Measurements from ENCODE around the gene ANKRD18A. TPM values are rescaled to one million over a fixed set of nuclear protein-coding genes. Genes with fewer than 3 reads are reported as not detected.

The ANKRD18A gene
- polyA plus RNA-seq (ENCODE audit: low read depth in 6 of 6) = not detected

- peaks cover 3 to 31% (median 23%) of the 10 kb centered on the region in 7 donors for H3K9me3 Mint-ChIP-seq
- peaks cover 5 to 14% (median 13%) of the 10 kb centered on the region in 3 donors for H3K4me1 Mint-ChIP-seq
- peak within 1 kb of the TSS in 1 of 6 donors; percentile 61 for H3K27ac Mint-ChIP-seq
- H3K4me3 Mint-ChIP-seq = peak within 1 kb of the TSS; percentile 58 to 88 (median 76)
- H3K27me3 Mint-ChIP-seq = peaks cover 34 to 62% (median 59%) of the 10 kb centered on the region in 3 donors
- DNase-seq (no peak), ATAC-seq (ENCODE audit: low read depth in 2 of 2) (peak; percentile 43 to 70)
- H3K36me3 Mint-ChIP-seq = peaks cover 5 to 13% of the 10 kb centered on the region in 2 donors
These were observed at the start of gene ANKRD18A for GRCh38 chr9:38620483-38621433. TSS of gene ANKRD18A (minus strand) at chr9:38620596. CDS start at chr9:38620285, 311 bp downstream.

- Mint-ChIP-seq H3K4me3 (no peak overlapping the region), H3K27me3 (peaks cover 10 to 16% (median 11%) of the 10 kb centered on the region in 3 donors), H3K4me1 (peaks cover 0 to 3% (median 0%) of the 10 kb centered on the region in 3 donors), H3K9me3 (peaks cover 0 to 2% (median 0%) of the 10 kb centered on the region in 7 donors), H3K36me3 (no peaks in the 10 kb centered on the region), H3K27ac (no peak overlapping the region)
- DNase-seq = no peak
- no peak for ATAC-seq (ENCODE audit: low read depth in 2 of 2)
These were observed 48.5 kb upstream of the ANKRD18A start for GRCh38 chr9:38668791-38669466.

- Mint-ChIP-seq H3K27me3 (peaks cover 0 to 15% (median 13%) of the 10 kb centered on the region in 3 donors), H3K27ac (no peak overlapping the region), H3K9me3 (peaks cover 0 to 2% (median 0%) of the 10 kb centered on the region in 7 donors), H3K4me1 (no peaks in the 10 kb centered on the region), H3K36me3 (no peaks in the 10 kb centered on the region), H3K4me3 (no peak overlapping the region)
- ATAC-seq (ENCODE audit: low read depth in 2 of 2) (no peak), DNase-seq (no peak)
These were observed 42.6 kb upstream of the ANKRD18A start for GRCh38 chr9:38662763-38663593.

GRCh38 chr9:38659538-38659937, 39.1 kb upstream of the ANKRD18A start:
- peaks cover 0 to 2% (median 0%) of the 10 kb centered on the region in 7 donors for H3K9me3 Mint-ChIP-seq
- no peaks in the 10 kb centered on the region for H3K36me3 Mint-ChIP-seq
- peaks cover 12 to 22% (median 15%) of the 10 kb centered on the region in 3 donors for H3K27me3 Mint-ChIP-seq
- no peak overlapping the region for H3K27ac Mint-ChIP-seq
- H3K4me3 Mint-ChIP-seq = no peak overlapping the region
- DNase-seq = no peak
- no peak for ATAC-seq (ENCODE audit: low read depth in 2 of 2)
- no peaks in the 10 kb centered on the region for H3K4me1 Mint-ChIP-seq

GRCh38 chr9:38656896-38657295, 36.5 kb upstream of the ANKRD18A start:
- peaks cover 9 to 21% (median 15%) of the 10 kb centered on the region in 3 donors for H3K27me3 Mint-ChIP-seq
- no peak for ATAC-seq (ENCODE audit: low read depth in 2 of 2)
- DNase-seq = no peak
- H3K27ac Mint-ChIP-seq = no peak overlapping the region
- H3K9me3 Mint-ChIP-seq = peaks cover 0 to 2% (median 0%) of the 10 kb centered on the region in 7 donors
- H3K4me3 Mint-ChIP-seq = no peak overlapping the region
- no peaks in the 10 kb centered on the region for H3K36me3 Mint-ChIP-seq
- H3K4me1 Mint-ChIP-seq = no peaks in the 10 kb centered on the region

- ATAC-seq (ENCODE audit: low read depth in 2 of 2) (no peak), DNase-seq (no peak)
- Mint-ChIP-seq H3K9me3 (peaks cover 0 to 8% (median 2%) of the 10 kb centered on the region in 7 donors), H3K4me3 (no peak overlapping the region), H3K27me3 (peaks cover 13 to 21% (median 18%) of the 10 kb centered on the region in 3 donors), H3K36me3 (no peaks in the 10 kb centered on the region), H3K27ac (no peak overlapping the region), H3K4me1 (no peaks in the 10 kb centered on the region)
These were observed 32.1 kb upstream of the ANKRD18A start for GRCh38 chr9:38652486-38652885.

- DNase-seq (no peak), ATAC-seq (ENCODE audit: low read depth in 2 of 2) (no peak)
- Mint-ChIP-seq H3K4me1 (no peaks in the 10 kb centered on the region), H3K27me3 (peaks cover 10 to 18% (median 16%) of the 10 kb centered on the region in 3 donors), H3K4me3 (peak overlapping the region in 1 of 8 donors; percentile 6), H3K9me3 (peaks cover 0 to 8% (median 2%) of the 10 kb centered on the region in 7 donors), H3K27ac (no peak overlapping the region), H3K36me3 (no peaks in the 10 kb centered on the region)
These were observed 31.6 kb upstream of the ANKRD18A start for GRCh38 chr9:38652044-38652443.

GRCh38 chr9:38651400-38652042, 31.1 kb upstream of the ANKRD18A start:
- peaks cover 0 to 8% (median 2%) of the 10 kb centered on the region in 7 donors for H3K9me3 Mint-ChIP-seq
- H3K4me1 Mint-ChIP-seq = no peaks in the 10 kb centered on the region
- H3K27ac Mint-ChIP-seq = peak overlapping the region in 1 of 6 donors; percentile 32
- ATAC-seq (ENCODE audit: low read depth in 2 of 2) = no peak
- no peak for DNase-seq
- H3K36me3 Mint-ChIP-seq = no peaks in the 10 kb centered on the region
- H3K4me3 Mint-ChIP-seq = peak overlapping the region in 1 of 8 donors; percentile 6
- H3K27me3 Mint-ChIP-seq = peaks cover 10 to 18% (median 15%) of the 10 kb centered on the region in 3 donors

GRCh38 chr9:38650564-38650963, 30.2 kb upstream of the ANKRD18A start:
- H3K27ac Mint-ChIP-seq = no peak overlapping the region
- DNase-seq (no peak), ATAC-seq (ENCODE audit: low read depth in 2 of 2) (no peak)
- H3K4me1 Mint-ChIP-seq = no peaks in the 10 kb centered on the region
- peaks cover 0 to 8% (median 0%) of the 10 kb centered on the region in 7 donors for H3K9me3 Mint-ChIP-seq
- H3K27me3 Mint-ChIP-seq = peaks cover 5 to 12% (median 11%) of the 10 kb centered on the region in 3 donors
- no peaks in the 10 kb centered on the region for H3K36me3 Mint-ChIP-seq
- H3K4me3 Mint-ChIP-seq = no peak overlapping the region

- ATAC-seq (ENCODE audit: low read depth in 2 of 2) = no peak
- Mint-ChIP-seq H3K27ac (no peak overlapping the region), H3K4me1 (no peaks in the 10 kb centered on the region), H3K4me3 (no peak overlapping the region), H3K36me3 (no peaks in the 10 kb centered on the region), H3K27me3 (peaks cover 0 to 9% (median 6%) of the 10 kb centered on the region in 3 donors), H3K9me3 (peaks cover 0 to 8% (median 0%) of the 10 kb centered on the region in 7 donors)
- DNase-seq = no peak
These were observed 29.5 kb upstream of the ANKRD18A start for GRCh38 chr9:38649731-38650363.

- H3K36me3 Mint-ChIP-seq = no peaks in the 10 kb centered on the region
- H3K27ac Mint-ChIP-seq = no peak overlapping the region
- ATAC-seq (ENCODE audit: low read depth in 2 of 2) (no peak), DNase-seq (no peak)
- H3K4me1 Mint-ChIP-seq = no peaks in the 10 kb centered on the region
- H3K4me3 Mint-ChIP-seq = no peak overlapping the region
- peaks cover 0 to 21% (median 4%) of the 10 kb centered on the region in 3 donors for H3K27me3 Mint-ChIP-seq
- peaks cover 0 to 2% (median 0%) of the 10 kb centered on the region in 7 donors for H3K9me3 Mint-ChIP-seq
These were observed 24.2 kb upstream of the ANKRD18A start for GRCh38 chr9:38644601-38645000.

- no peak for DNase-seq
- H3K4me3 Mint-ChIP-seq = no peak overlapping the region
- H3K27ac Mint-ChIP-seq = no peak overlapping the region
- peaks cover 0 to 3% (median 0%) of the 10 kb centered on the region in 7 donors for H3K9me3 Mint-ChIP-seq
- no peaks in the 10 kb centered on the region for H3K36me3 Mint-ChIP-seq
- ATAC-seq (ENCODE audit: low read depth in 2 of 2) = no peak
- no peaks in the 10 kb centered on the region for H3K4me1 Mint-ChIP-seq
- H3K27me3 Mint-ChIP-seq = peaks cover 6 to 29% (median 10%) of the 10 kb centered on the region in 3 donors
These were observed 23.4 kb upstream of the ANKRD18A start for GRCh38 chr9:38643815-38644173.

All from naive B cell (primary cell).